Measurements from ENCODE around the gene ST3GAL2. TPM values are rescaled to one million over a fixed set of nuclear protein-coding genes. Genes with fewer than 3 reads are reported as not detected.

ST3GAL2 gene
- total and polyA plus RNA-seq, 5 donors from 2014 or later = 10.5 to 22.1 (median 17.3) TPM

DNA sequence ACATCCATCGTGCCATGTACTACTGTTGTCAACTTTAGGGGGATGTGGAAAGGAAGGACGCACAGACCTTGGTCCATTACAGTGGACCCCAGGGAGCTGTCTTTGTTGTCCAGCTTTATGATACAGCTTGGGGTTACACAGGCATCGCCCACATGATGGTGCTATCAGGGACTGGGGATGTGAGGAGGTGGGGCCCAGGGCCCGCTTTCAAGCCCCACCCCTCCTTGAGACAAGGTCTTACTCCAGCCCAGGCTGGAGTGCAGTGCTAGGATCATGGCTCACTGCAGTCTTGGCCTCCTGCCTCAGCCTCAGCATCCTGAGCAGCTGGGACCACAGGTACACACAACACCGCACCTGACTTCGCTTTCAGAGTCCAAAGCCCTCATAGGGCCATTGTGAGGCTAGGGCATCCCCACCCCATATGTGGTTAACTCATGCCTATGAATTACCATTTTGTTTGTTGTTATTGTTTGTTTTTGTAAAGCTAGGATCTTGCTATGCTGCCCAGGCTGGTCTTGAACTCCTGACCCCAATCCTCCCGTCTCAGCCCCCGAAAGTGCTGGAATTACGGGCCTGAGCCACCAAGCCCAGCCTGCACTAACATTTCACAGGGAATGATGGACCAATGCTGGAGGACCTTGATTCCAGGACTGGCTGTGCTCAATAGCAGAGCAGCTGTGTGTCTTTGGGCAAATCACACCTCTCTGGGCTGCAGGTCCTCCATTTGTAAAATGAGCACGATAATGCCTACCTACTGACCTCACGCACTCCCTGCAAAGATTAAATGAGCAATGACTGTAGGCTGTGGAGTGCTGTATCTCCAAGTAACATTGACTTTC is 17.2 kb downstream of the ST3GAL2 start:
- Histone ChIP-seq H3K9me3 (ENCODE audit: control insufficient read depth in 2 of 2, low read length in 2 of 2) (no peaks in the 10 kb centered on the region), H3K27me3 (ENCODE audit: control insufficient read depth, insufficient read depth, low read length) (no peaks in the 10 kb centered on the region), H3K4me3 (ENCODE audit: low read depth, low read length) (no peak overlapping the region), H3K27ac (ENCODE audit: insufficient read depth, low read length, poor library complexity, severe bottlenecking) (no peak overlapping the region), H3K36me3 (ENCODE audit: control insufficient read depth, insufficient read depth, low read length) (peaks cover 3% of the 10 kb centered on the region), H3K4me1 (ENCODE audit: control insufficient read depth, insufficient read depth, low read length, poor library complexity, severe bottlenecking) (peaks cover 29% of the 10 kb centered on the region)
- Mint-ChIP-seq H3K4me3 (peak overlapping the region in 1 of 4 donors; percentile 56), H3K27ac (peak overlapping the region in 2 of 3 donors; percentile 63 to 75), H3K27me3 (no peaks in the 10 kb centered on the region), H3K36me3 (peaks cover 11% of the 10 kb centered on the region), H3K9me3 (no peaks in the 10 kb centered on the region), H3K4me1 (peaks cover 9 to 69% (median 29%) of the 10 kb centered on the region in 4 donors)
- no peak for DNase-seq
- no peak for ATAC-seq (ENCODE audit: low read depth in 2 of 2)

DNA sequence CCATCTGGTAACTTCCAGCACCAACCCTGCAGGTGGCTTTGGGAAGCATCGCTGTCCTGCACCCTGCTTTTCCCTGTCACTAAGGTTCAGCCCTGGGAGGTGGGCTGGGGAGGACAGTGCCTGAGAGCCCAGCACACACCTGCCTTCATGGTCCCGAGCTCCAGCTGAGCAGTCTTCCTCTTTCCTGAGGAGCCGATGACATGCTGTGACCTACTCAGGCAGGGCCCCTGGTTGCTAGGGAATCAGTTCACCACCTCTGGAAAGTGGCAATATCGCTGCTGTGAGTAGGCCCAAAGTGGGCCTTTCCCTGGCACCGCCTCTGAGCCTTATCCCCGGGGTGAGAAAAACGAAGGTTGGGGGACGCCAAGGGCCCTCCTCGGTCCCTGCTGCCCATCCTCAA is 17.9 kb downstream of the ST3GAL2 start:
- Mint-ChIP-seq H3K27me3 (no peaks in the 10 kb centered on the region), H3K4me1 (peaks cover 9 to 76% (median 30%) of the 10 kb centered on the region in 4 donors), H3K9me3 (no peaks in the 10 kb centered on the region), H3K27ac (peak overlapping the region in 2 of 3 donors; percentile 25 to 93), H3K36me3 (peaks cover 14% of the 10 kb centered on the region), H3K4me3 (no peak overlapping the region)
- Histone ChIP-seq H3K27ac (ENCODE audit: insufficient read depth, low read length, poor library complexity, severe bottlenecking) (no peak overlapping the region), H3K27me3 (ENCODE audit: control insufficient read depth, insufficient read depth, low read length) (no peaks in the 10 kb centered on the region), H3K36me3 (ENCODE audit: control insufficient read depth, insufficient read depth, low read length) (peaks cover 3% of the 10 kb centered on the region), H3K4me1 (ENCODE audit: control insufficient read depth, insufficient read depth, low read length, poor library complexity, severe bottlenecking) (peaks cover 29% of the 10 kb centered on the region), H3K9me3 (ENCODE audit: control insufficient read depth in 2 of 2, low read length in 2 of 2) (no peaks in the 10 kb centered on the region), H3K4me3 (ENCODE audit: low read depth, low read length) (no peak overlapping the region)
- no peak for ATAC-seq (ENCODE audit: low read depth in 2 of 2)
- no peak for DNase-seq

GRCh38 chr16:70419384-70420327 is 19.2 kb downstream of the ST3GAL2 start:
- H3K36me3 ChIP-seq (ENCODE audit: control insufficient read depth, insufficient read depth, low read length) = peaks cover 3% of the 10 kb centered on the region
- H3K27ac ChIP-seq (ENCODE audit: insufficient read depth, low read length, poor library complexity, severe bottlenecking) = peak overlapping the region; percentile 10
- H3K4me1 ChIP-seq (ENCODE audit: control insufficient read depth, insufficient read depth, low read length, poor library complexity, severe bottlenecking) = peaks cover 29% of the 10 kb centered on the region
- Mint-ChIP-seq H3K27me3 (no peaks in the 10 kb centered on the region), H3K36me3 (peaks cover 15% of the 10 kb centered on the region), H3K9me3 (no peaks in the 10 kb centered on the region), H3K27ac (peak overlapping the region; percentile 86 to 94 (median 93)), H3K4me1 (peaks cover 9 to 74% (median 28%) of the 10 kb centered on the region in 4 donors), H3K4me3 (peak overlapping the region; percentile 19 to 81 (median 61))
- DNase-seq (no peak), ATAC-seq (ENCODE audit: low read depth in 2 of 2) (peak in 1 of 2 donors; percentile 21)
- no peaks in the 10 kb centered on the region for H3K9me3 ChIP-seq (ENCODE audit: control insufficient read depth in 2 of 2, low read length in 2 of 2)
- H3K4me3 ChIP-seq (ENCODE audit: low read depth, low read length) = peak overlapping the region; percentile 41
- no peaks in the 10 kb centered on the region for H3K27me3 ChIP-seq (ENCODE audit: control insufficient read depth, insufficient read depth, low read length)

- no peaks in the 10 kb centered on the region for H3K9me3 ChIP-seq (ENCODE audit: control insufficient read depth in 2 of 2, low read length in 2 of 2)
- H3K4me1 ChIP-seq (ENCODE audit: control insufficient read depth, insufficient read depth, low read length, poor library complexity, severe bottlenecking) = peaks cover 29% of the 10 kb centered on the region
- peak overlapping the region; percentile 41 for H3K4me3 ChIP-seq (ENCODE audit: low read depth, low read length)
- ATAC-seq (ENCODE audit: low read depth in 2 of 2) (peak; percentile 6 to 14), DNase-seq (no peak)
- H3K27ac ChIP-seq (ENCODE audit: insufficient read depth, low read length, poor library complexity, severe bottlenecking) = peak overlapping the region; percentile 38
- no peaks in the 10 kb centered on the region for H3K27me3 ChIP-seq (ENCODE audit: control insufficient read depth, insufficient read depth, low read length)
- Mint-ChIP-seq H3K36me3 (peaks cover 15% of the 10 kb centered on the region), H3K4me1 (peaks cover 9 to 77% (median 29%) of the 10 kb centered on the region in 4 donors), H3K27ac (peak overlapping the region; percentile 86 to 94 (median 93)), H3K27me3 (no peaks in the 10 kb centered on the region), H3K4me3 (peak overlapping the region; percentile 54 to 81 (median 72)), H3K9me3 (no peaks in the 10 kb centered on the region)
- H3K36me3 ChIP-seq (ENCODE audit: control insufficient read depth, insufficient read depth, low read length) = peaks cover 3% of the 10 kb centered on the region
Measured at GRCh38 chr16:70418993-70419318, 19.9 kb downstream of the ST3GAL2 start.

- no peaks in the 10 kb centered on the region for H3K27me3 Mint-ChIP-seq
- no peaks in the 10 kb centered on the region for H3K9me3 Mint-ChIP-seq
- Histone ChIP-seq H3K27ac (ENCODE audit: insufficient read depth, low read length, poor library complexity, severe bottlenecking) (peak overlapping the region; percentile 38), H3K27me3 (ENCODE audit: control insufficient read depth, insufficient read depth, low read length) (no peaks in the 10 kb centered on the region), H3K4me3 (ENCODE audit: low read depth, low read length) (peak overlapping the region; percentile 41), H3K4me1 (ENCODE audit: control insufficient read depth, insufficient read depth, low read length, poor library complexity, severe bottlenecking) (peaks cover 29% of the 10 kb centered on the region), H3K9me3 (ENCODE audit: control insufficient read depth in 2 of 2, low read length in 2 of 2) (no peaks in the 10 kb centered on the region), H3K36me3 (ENCODE audit: control insufficient read depth, insufficient read depth, low read length) (peaks cover 3% of the 10 kb centered on the region)
- DNase-seq (peak in 1 of 3 donors; percentile 45), ATAC-seq (ENCODE audit: low read depth in 2 of 2) (peak; percentile 35 to 36)
- peak overlapping the region in 3 of 4 donors; percentile 68 to 81 (median 76) for H3K4me3 Mint-ChIP-seq
- peaks cover 15% of the 10 kb centered on the region for H3K36me3 Mint-ChIP-seq
- H3K4me1 Mint-ChIP-seq = peaks cover 9 to 77% (median 29%) of the 10 kb centered on the region in 4 donors
- H3K27ac Mint-ChIP-seq = peak overlapping the region; percentile 86 to 94 (median 93)
Measured at GRCh38 chr16:70418274-70418992, 20.5 kb downstream of the ST3GAL2 start.

DNA sequence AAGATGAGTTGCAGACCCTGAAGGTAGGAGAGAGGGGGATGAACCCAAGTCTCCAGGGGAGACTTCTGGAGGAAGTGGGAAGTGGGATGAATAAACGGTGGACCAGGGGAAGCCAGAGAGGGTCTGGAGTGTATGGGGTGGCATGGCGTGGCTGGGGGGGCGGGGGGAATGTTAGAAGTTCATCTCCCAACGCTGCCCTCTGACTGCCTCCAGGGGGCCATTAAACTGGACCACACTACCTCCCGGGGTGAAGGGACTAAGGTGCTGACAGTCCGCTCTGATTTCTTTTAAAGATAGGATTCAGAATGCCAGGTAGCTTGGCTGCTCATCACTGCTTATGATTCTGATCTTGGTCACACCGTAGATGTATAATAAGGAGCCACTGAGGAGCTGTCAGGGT is 21.2 kb downstream of the ST3GAL2 start:
- H3K27me3 Mint-ChIP-seq = no peaks in the 10 kb centered on the region
- Histone ChIP-seq H3K36me3 (ENCODE audit: control insufficient read depth, insufficient read depth, low read length) (peaks cover 3% of the 10 kb centered on the region), H3K9me3 (ENCODE audit: control insufficient read depth in 2 of 2, low read length in 2 of 2) (no peaks in the 10 kb centered on the region), H3K4me1 (ENCODE audit: control insufficient read depth, insufficient read depth, low read length, poor library complexity, severe bottlenecking) (peaks cover 29% of the 10 kb centered on the region), H3K27ac (ENCODE audit: insufficient read depth, low read length, poor library complexity, severe bottlenecking) (no peak overlapping the region), H3K4me3 (ENCODE audit: low read depth, low read length) (no peak overlapping the region), H3K27me3 (ENCODE audit: control insufficient read depth, insufficient read depth, low read length) (no peaks in the 10 kb centered on the region)
- H3K4me3 Mint-ChIP-seq = no peak overlapping the region
- peak overlapping the region in 2 of 3 donors; percentile 93 to 94 for H3K27ac Mint-ChIP-seq
- peaks cover 12% of the 10 kb centered on the region for H3K36me3 Mint-ChIP-seq
- ATAC-seq (ENCODE audit: low read depth in 2 of 2) = no peak
- peaks cover 9 to 72% (median 27%) of the 10 kb centered on the region in 4 donors for H3K4me1 Mint-ChIP-seq
- no peaks in the 10 kb centered on the region for H3K9me3 Mint-ChIP-seq
- no peak for DNase-seq
